HEK293T (cell line): ENCODE results near the gene EXOC4.

Experiments used
- CTCF ChIA-PET: fragments of 350-600 bp; formaldehyde crosslinking; extraction: SDS; loops from one replicate; lab custom pipeline; 2021; ENCODE audit warnings: antibody characterized with exemption, inconsistent platforms; lab: Yijun Ruan, JAX
- POLR2A ChIA-PET: fragments of 350-600 bp; formaldehyde crosslinking; extraction: SDS; loops from one replicate; lab custom pipeline; 2020; ENCODE audit warnings: antibody characterized with exemption, inconsistent platforms; lab: Yijun Ruan, JAX
- DNase-seq: peaks from one replicate; pipeline ENCODE4 v3.0.0; 2012; ENCODE audit warnings: mixed read lengths; ENCODE audit errors: extremely low spot score
- ARNT ChIP-seq: fragments of 450-650 bp; IDR thresholded peaks from 2 replicates; pipeline ENCODE4 v1.6.1; 2017; ENCODE audit warnings: mild to moderate bottlenecking
- BHLHE40 ChIP-seq: fragments of 450-650 bp; IDR thresholded peaks from 2 replicates; pipeline ENCODE4 v1.6.1; 2016; ENCODE audit warnings: mild to moderate bottlenecking, moderate library complexity, borderline replicate concordance
- CTBP1 ChIP-seq: fragments of 450-650 bp; IDR thresholded peaks from 2 replicates; pipeline ENCODE4 v1.6.1; 2016; ENCODE audit warnings: borderline replicate concordance
- ELF4 ChIP-seq: fragments of 450-650 bp; IDR thresholded peaks from 2 replicates; pipeline ENCODE4 v1.6.1; 2017; ENCODE audit warnings: antibody characterized with exemption
- FOXA1 ChIP-seq: fragments of 450-650 bp; IDR thresholded peaks from 2 replicates; pipeline ENCODE4 v1.6.1; 2016; ENCODE audit warnings: mild to moderate bottlenecking
- FOXK2 ChIP-seq: fragments of 450-650 bp; IDR thresholded peaks from 2 replicates; pipeline ENCODE4 v1.6.1; 2016; ENCODE audit warnings: mild to moderate bottlenecking
- FOXM1 ChIP-seq: fragments of 450-650 bp; IDR thresholded peaks from 2 replicates; pipeline ENCODE4 v1.6.1; 2017; ENCODE audit warnings: mild to moderate bottlenecking, borderline replicate concordance
- HDGF ChIP-seq: fragments of 450-650 bp; IDR thresholded peaks from 2 replicates; pipeline ENCODE4 v1.6.1; 2017; ENCODE audit warnings: antibody characterized with exemption, borderline replicate concordance
- L3MBTL2 ChIP-seq: fragments of 450-650 bp; conservative IDR thresholded peaks from 2 replicates; pipeline ENCODE4 v1.6.1; 2016; ENCODE audit warnings: mild to moderate bottlenecking
- LEF1 ChIP-seq: fragments of 450-650 bp; IDR thresholded peaks from 2 replicates; pipeline ENCODE4 v1.6.1; 2017; ENCODE audit warnings: mild to moderate bottlenecking, borderline replicate concordance
- NFRKB ChIP-seq: fragments of 450-650 bp; IDR thresholded peaks from 2 replicates; pipeline ENCODE4 v1.6.1; 2016; ENCODE audit warnings: mild to moderate bottlenecking, moderate library complexity
- SP1 ChIP-seq: fragments of 450-650 bp; IDR thresholded peaks from 2 replicates; pipeline ENCODE4 v1.6.1; 2017
- SUZ12 ChIP-seq: fragments of 450-650 bp; IDR thresholded peaks from 2 replicates; pipeline ENCODE4 v1.6.1; 2016; ENCODE audit warnings: mild to moderate bottlenecking
- TARDBP ChIP-seq: fragments of 450-650 bp; IDR thresholded peaks from 2 replicates; pipeline ENCODE4 v1.6.1; 2016
- ZNF384 ChIP-seq: fragments of 450-650 bp; IDR thresholded peaks from 2 replicates; pipeline ENCODE4 v1.6.1; 2016
- TF ChIP-seq, protein P1 (sequence below): fragments of 450-650 bp; IDR thresholded peaks from 2 replicates; pipeline ENCODE4 v1.6.1; 2016

Gene EXOC4

DNA sequence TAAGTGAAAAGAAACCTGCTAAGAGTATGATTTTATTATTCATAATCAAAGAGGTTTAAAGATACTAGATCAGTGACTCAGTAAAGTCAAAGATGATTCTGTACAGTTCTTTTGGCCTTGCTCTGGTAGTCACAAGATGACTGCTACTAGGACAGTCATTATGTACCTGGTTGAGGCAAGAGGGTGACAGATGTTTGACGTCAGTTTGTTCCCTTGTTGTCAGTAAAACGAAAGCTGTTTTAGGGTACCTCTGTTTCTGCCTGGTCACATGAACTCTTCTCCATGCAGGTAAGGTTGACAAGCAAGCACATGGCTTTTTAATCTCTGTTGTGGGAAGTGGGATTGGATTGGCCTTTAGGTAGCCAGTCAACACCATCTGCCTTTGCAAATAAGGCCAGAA lies 308.0 kb downstream of the EXOC4 start:
- TF ChIP-seq BHLHE40 (no peak), FOXM1 (no peak)
- no peak for DNase-seq
- CTCF ChIA-PET = no interaction called here
- POLR2A ChIA-PET = no interaction called here

DNA sequence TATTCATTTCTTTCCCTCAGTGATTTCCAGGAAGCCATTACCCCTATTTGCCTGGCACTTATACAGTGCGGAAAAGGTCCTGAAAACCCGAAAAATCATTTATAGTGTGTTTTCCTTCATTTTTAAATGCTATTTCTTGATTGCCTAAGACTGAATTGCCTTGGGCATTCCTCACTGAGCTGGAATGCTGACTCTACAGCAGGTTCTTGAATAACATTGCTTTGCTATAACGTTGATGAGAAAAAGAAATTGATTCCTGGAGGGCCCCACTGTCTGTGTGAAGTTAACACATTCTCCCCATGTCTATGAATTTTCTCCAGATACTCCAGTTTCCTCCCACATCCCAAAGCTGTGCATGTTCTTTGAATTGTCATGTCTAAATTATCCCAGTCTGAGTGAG lies 308.5 kb downstream of the EXOC4 start:
- no peak for TF ChIP-seq NFRKB
- TF ChIP-seq ELF4 = no peak
- TF ChIP-seq CTBP1 = no peak
- no peak for TF ChIP-seq L3MBTL2
- TF ChIP-seq FOXA1 = no peak
- TF ChIP-seq LEF1 = no peak
- no peak for TF ChIP-seq ARNT
- ChIA-PET POLR2A (no interaction called here), CTCF (no interaction called here)
- no peak for DNase-seq

DNA sequence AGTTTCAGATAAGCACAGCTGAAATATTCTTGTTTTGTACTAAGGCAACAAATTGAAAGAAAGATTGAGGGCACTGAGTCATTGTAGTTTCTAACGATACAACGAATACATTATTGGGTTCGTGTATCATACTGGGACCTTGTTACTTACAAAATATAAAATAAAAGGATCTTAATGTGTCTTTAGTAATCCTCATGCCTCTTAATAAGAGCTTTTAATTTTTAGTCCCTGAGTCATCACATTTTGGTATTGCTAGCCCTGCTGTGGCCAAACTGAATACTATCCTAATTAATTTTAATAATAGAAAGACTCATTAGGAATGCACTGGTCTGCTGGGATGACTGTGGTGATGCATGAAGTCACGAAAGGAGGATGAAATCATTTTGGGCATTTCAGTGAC lies 309.7 kb downstream of the EXOC4 start:
- POLR2A ChIA-PET = no interaction called here
- CTCF ChIA-PET = no interaction called here
- DNase-seq = no peak
- TF ChIP-seq SP1 (no peak), CTBP1 (no peak), SUZ12 (no peak), TARDBP (no peak), FOXA1 (no peak), NFRKB (no peak), BHLHE40 (no peak), LEF1 (no peak), FOXK2 (no peak), ZNF384 (no peak), ARNT (no peak), ELF4 (no peak), HDGF (no peak), L3MBTL2 (no peak), FOXM1 (no peak)
- TF ChIP-seq, protein P1, sequence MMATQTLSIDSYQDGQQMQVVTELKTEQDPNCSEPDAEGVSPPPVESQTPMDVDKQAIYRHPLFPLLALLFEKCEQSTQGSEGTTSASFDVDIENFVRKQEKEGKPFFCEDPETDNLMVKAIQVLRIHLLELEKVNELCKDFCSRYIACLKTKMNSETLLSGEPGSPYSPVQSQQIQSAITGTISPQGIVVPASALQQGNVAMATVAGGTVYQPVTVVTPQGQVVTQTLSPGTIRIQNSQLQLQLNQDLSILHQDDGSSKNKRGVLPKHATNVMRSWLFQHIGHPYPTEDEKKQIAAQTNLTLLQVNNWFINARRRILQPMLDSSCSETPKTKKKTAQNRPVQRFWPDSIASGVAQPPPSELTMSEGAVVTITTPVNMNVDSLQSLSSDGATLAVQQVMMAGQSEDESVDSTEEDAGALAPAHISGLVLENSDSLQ = no peak

DNA sequence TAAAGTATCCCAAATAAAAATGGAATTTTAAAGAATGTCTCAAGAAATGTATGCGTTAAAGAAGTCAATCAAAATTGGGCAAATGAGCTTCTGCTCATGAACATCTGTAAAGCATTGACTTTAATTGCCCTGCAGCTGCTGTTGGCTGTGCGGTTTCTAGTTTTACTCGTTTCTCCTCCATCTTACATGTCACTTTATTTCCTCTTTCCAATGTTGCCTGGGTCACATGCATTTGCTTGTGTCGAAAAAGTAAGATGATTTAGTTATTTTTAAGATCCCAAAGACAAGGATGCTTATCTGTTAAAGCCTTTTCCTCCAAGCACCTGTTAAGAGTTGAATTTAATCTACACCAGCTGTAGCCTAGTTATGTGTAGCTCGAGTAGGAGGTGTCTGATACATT lies 310.4 kb downstream of the EXOC4 start:
- no peak for DNase-seq
- no peak for TF ChIP-seq TARDBP
- TF ChIP-seq, protein P1 = no peak
- TF ChIP-seq ARNT = no peak
- ChIA-PET CTCF (no interaction called here), POLR2A (no interaction called here)

DNA sequence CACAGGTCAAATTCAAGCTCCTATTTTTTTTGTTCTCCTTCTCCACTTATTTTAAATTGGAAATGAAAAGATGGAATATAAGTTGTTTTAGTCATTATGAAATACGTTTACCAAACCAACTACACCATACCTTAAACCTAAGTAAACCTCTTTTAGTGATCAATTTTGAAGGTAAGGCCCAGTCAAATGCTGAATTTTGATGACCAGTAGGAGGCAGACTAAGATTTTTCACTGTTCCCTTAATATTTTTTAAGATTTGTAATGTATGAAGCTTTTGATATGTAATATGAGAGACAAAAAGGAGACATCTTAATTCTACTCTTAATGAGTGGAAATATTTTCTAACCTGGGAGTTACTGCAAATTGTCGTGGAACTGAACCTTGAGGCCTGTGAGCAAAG lies 311.6 kb downstream of the EXOC4 start:
- DNase-seq = no peak
- POLR2A ChIA-PET = no interaction called here
- CTCF ChIA-PET = interaction anchor here (0.8 kb wide), 1 partner anchor 9 kb away, joined by 3 read pairs; no protein-coding TSS in a partner anchor
- TF ChIP-seq FOXA1 (no peak), FOXK2 (no peak), FOXM1 (no peak), HDGF (no peak), BHLHE40 (no peak), L3MBTL2 (no peak), TARDBP (no peak), SUZ12 (no peak), SP1 (no peak), ARNT (no peak), LEF1 (no peak), ELF4 (no peak), NFRKB (no peak), ZNF384 (no peak), CTBP1 (no peak)
- TF ChIP-seq, protein P1 = no peak

DNA sequence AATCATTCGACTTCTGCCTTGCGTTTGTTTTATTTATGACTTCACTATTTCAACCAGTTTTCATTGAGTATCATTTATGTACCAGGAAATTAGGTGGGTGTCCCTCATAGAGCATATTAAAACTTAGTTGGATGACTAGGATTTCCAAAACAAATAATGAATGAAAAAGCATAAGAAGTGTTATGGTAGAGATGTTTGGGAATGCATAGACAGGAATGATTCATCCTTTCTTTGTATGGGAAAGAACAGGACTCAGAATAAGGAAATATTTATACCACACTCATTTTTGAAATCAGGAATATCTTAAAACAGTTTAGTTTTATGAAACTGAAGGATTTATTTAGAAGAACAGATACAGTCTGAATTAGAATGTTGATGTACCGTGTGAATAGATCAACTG lies 315.7 kb downstream of the EXOC4 start:
- CTCF ChIA-PET = no interaction called here
- POLR2A ChIA-PET = no interaction called here
- no peak for DNase-seq
- TF ChIP-seq L3MBTL2 = no peak
- no peak for TF ChIP-seq ZNF384
- no peak for TF ChIP-seq NFRKB
- TF ChIP-seq LEF1 = no peak
- TF ChIP-seq ELF4 = no peak

- POLR2A ChIA-PET = no interaction called here
- CTCF ChIA-PET = no interaction called here
- no peak for DNase-seq
- TF ChIP-seq ARNT (no peak), FOXA1 (no peak), SP1 (no peak), ELF4 (no peak), FOXK2 (no peak), BHLHE40 (no peak), HDGF (no peak), FOXM1 (no peak), TARDBP (no peak), NFRKB (no peak), LEF1 (no peak), SUZ12 (no peak), L3MBTL2 (no peak), ZNF384 (no peak), CTBP1 (no peak)
- TF ChIP-seq, protein P1 = no peak
Observed at GRCh38 chr7:133570321-133570720, 317.4 kb downstream of the EXOC4 start.
